HUES6 (cell line): Measurements from ENCODE around the gene MLLT3.

Experiments used
- H3K27ac ChIP-seq: 2 replicates; pipeline ENCODE4 v1.7.0; 2013; ENCODE audit warnings: low read depth, mild to moderate bottlenecking, low read length, inconsistent platforms
- H3K27me3 ChIP-seq: 2 replicates; pipeline ENCODE4 v1.6.1; 2013; ENCODE audit warnings: low read length; ENCODE audit not compliant: control insufficient read depth, insufficient read depth
- H3K36me3 ChIP-seq: 2 replicates; pipeline ENCODE4 v1.6.1; 2013; ENCODE audit warnings: low read length; ENCODE audit not compliant: control insufficient read depth, insufficient read depth
- H3K4me1 ChIP-seq: 2 replicates; pipeline ENCODE4 v1.6.1; 2013; ENCODE audit warnings: low read length; ENCODE audit not compliant: control insufficient read depth, insufficient read depth
- H3K4me3 ChIP-seq: 2 replicates; pipeline ENCODE4 v1.5.1; 2013; ENCODE audit warnings: low read depth, low read length
- H3K9ac ChIP-seq: one replicate; pipeline ENCODE4 v1.6.1; 2013; ENCODE audit warnings: mild to moderate bottlenecking, low read length
- H3K9me3 ChIP-seq: 2 replicates; pipeline ENCODE4 v1.6.1; 2013; ENCODE audit warnings: low read depth, low read length; ENCODE audit not compliant: control insufficient read depth, insufficient read depth

MLLT3 gene

GRCh38 chr9:20511686-20512085 lies 110.6 kb downstream of the MLLT3 start:
- Histone ChIP-seq H3K36me3 (no peaks in the 10 kb centered on the region), H3K27ac (no peak overlapping the region), H3K27me3 (no peaks in the 10 kb centered on the region), H3K9ac (no peak overlapping the region), H3K4me1 (peaks cover 6% of the 10 kb centered on the region; the same call in 1 of the 2 replicates), H3K4me3 (no peak overlapping the region), H3K9me3 (0 out of 2 replicates have a peak, but pooled peaks cover 3% of the 10 kb centered on the region)

- H3K9me3 ChIP-seq: 0 out of 2 replicates have a peak, but pooled peaks cover 3% of the 10 kb centered on the region
- no peak overlapping the region for H3K4me3 ChIP-seq
- H3K4me1 ChIP-seq: peaks cover 6% of the 10 kb centered on the region; the same call in 1 of the 2 replicates
- H3K9ac ChIP-seq: no peak overlapping the region
- no peaks in the 10 kb centered on the region for H3K27me3 ChIP-seq
- no peak overlapping the region for H3K27ac ChIP-seq
- no peaks in the 10 kb centered on the region for H3K36me3 ChIP-seq
Measured at GRCh38 chr9:20509466-20509865, 112.8 kb downstream of the MLLT3 start.

- Histone ChIP-seq H3K4me1 (peaks cover 6% of the 10 kb centered on the region; the same call in 1 of the 2 replicates), H3K36me3 (no peaks in the 10 kb centered on the region), H3K27me3 (no peaks in the 10 kb centered on the region), H3K4me3 (no peak overlapping the region), H3K9ac (no peak overlapping the region), H3K27ac (no peak overlapping the region), H3K9me3 (0 out of 2 replicates have a peak, but pooled peaks cover 3% of the 10 kb centered on the region)
Measured at GRCh38 chr9:20508242-20508641, 114.1 kb downstream of the MLLT3 start.

GRCh38 chr9:20507431-20507830 lies 114.9 kb downstream of the MLLT3 start:
- no peak overlapping the region for H3K27ac ChIP-seq
- no peaks in the 10 kb centered on the region for H3K27me3 ChIP-seq
- no peaks in the 10 kb centered on the region for H3K36me3 ChIP-seq
- no peak overlapping the region for H3K9ac ChIP-seq
- H3K4me1 ChIP-seq: peaks cover 6% of the 10 kb centered on the region; the same call in 1 of the 2 replicates
- 0 out of 2 replicates have a peak, but pooled peaks cover 3% of the 10 kb centered on the region for H3K9me3 ChIP-seq
- no peak overlapping the region for H3K4me3 ChIP-seq

- no peak overlapping the region for H3K4me3 ChIP-seq
Measured at GRCh38 chr9:20506099-20506900, 116.0 kb downstream of the MLLT3 start.

GRCh38 chr9:20505574-20505973 lies 116.7 kb downstream of the MLLT3 start:
- Histone ChIP-seq H3K9ac (no peak overlapping the region), H3K36me3 (no peaks in the 10 kb centered on the region), H3K27ac (no peak overlapping the region), H3K4me3 (no peak overlapping the region), H3K9me3 (no peaks in the 10 kb centered on the region), H3K27me3 (no peaks in the 10 kb centered on the region), H3K4me1 (peaks cover 3% of the 10 kb centered on the region; the same call in 1 of the 2 replicates)

More at GRCh38 chr9:20506099-20506900, 116.0 kb downstream of the MLLT3 start:
- Histone ChIP-seq H3K27me3 (no peaks in the 10 kb centered on the region), H3K9me3 (no peaks in the 10 kb centered on the region), H3K4me1 (peaks cover 3% of the 10 kb centered on the region; the same call in 1 of the 2 replicates), H3K27ac (no peak overlapping the region), H3K36me3 (no peaks in the 10 kb centered on the region), H3K9ac (no peak overlapping the region)

GRCh38 chr9:20504930-20505329 lies 117.4 kb downstream of the MLLT3 start:
- H3K27me3 ChIP-seq: no peaks in the 10 kb centered on the region
- no peaks in the 10 kb centered on the region for H3K9me3 ChIP-seq
- H3K27ac ChIP-seq: no peak overlapping the region
- H3K36me3 ChIP-seq: no peaks in the 10 kb centered on the region
- peaks cover 3% of the 10 kb centered on the region; the same call in 1 of the 2 replicates for H3K4me1 ChIP-seq
- no peak overlapping the region for H3K4me3 ChIP-seq
- no peak overlapping the region for H3K9ac ChIP-seq

- Histone ChIP-seq H3K4me3 (no peak overlapping the region), H3K9me3 (no peaks in the 10 kb centered on the region), H3K36me3 (no peaks in the 10 kb centered on the region), H3K9ac (no peak overlapping the region), H3K27me3 (no peaks in the 10 kb centered on the region), H3K4me1 (no peaks in the 10 kb centered on the region; the same call in 1 of the 2 replicates), H3K27ac (no peak overlapping the region)
Measured at GRCh38 chr9:20500101-20500500, 122.2 kb downstream of the MLLT3 start.

- no peak overlapping the region for H3K9ac ChIP-seq
- peaks cover 4% of the 10 kb centered on the region; the same call in 1 of the 2 replicates for H3K4me1 ChIP-seq
- no peak overlapping the region for H3K4me3 ChIP-seq
- H3K27ac ChIP-seq: no peak overlapping the region
- H3K36me3 ChIP-seq: no peaks in the 10 kb centered on the region
- no peaks in the 10 kb centered on the region for H3K27me3 ChIP-seq
- no peaks in the 10 kb centered on the region for H3K9me3 ChIP-seq
Measured at GRCh38 chr9:20499013-20499412, 123.3 kb downstream of the MLLT3 start.

- no peak overlapping the region for H3K4me3 ChIP-seq
- no peaks in the 10 kb centered on the region for H3K27me3 ChIP-seq
- H3K36me3 ChIP-seq: no peaks in the 10 kb centered on the region
- H3K9ac ChIP-seq: no peak overlapping the region
- H3K27ac ChIP-seq: no peak overlapping the region
- no peaks in the 10 kb centered on the region for H3K9me3 ChIP-seq
- peaks cover 4% of the 10 kb centered on the region; the same call in 1 of the 2 replicates for H3K4me1 ChIP-seq
Measured at GRCh38 chr9:20496328-20496727, 126.0 kb downstream of the MLLT3 start.

- H3K9me3 ChIP-seq: no peaks in the 10 kb centered on the region
- H3K9ac ChIP-seq: no peak overlapping the region
- peaks cover 11% of the 10 kb centered on the region for H3K4me1 ChIP-seq
- no peaks in the 10 kb centered on the region for H3K27me3 ChIP-seq
- no peak overlapping the region for H3K4me3 ChIP-seq
- no peaks in the 10 kb centered on the region for H3K36me3 ChIP-seq
- H3K27ac ChIP-seq: no peak overlapping the region
Measured at GRCh38 chr9:20495098-20495497, 127.2 kb downstream of the MLLT3 start.
